ENCODE measurements around the gene CPB1. TPM values are rescaled to one million over a fixed set of nuclear protein-coding genes. Genes with fewer than 3 reads are reported as not detected.

Gene CPB1
- total RNA-seq, 2 experiments from 2014 or later, result not detected

DNA sequence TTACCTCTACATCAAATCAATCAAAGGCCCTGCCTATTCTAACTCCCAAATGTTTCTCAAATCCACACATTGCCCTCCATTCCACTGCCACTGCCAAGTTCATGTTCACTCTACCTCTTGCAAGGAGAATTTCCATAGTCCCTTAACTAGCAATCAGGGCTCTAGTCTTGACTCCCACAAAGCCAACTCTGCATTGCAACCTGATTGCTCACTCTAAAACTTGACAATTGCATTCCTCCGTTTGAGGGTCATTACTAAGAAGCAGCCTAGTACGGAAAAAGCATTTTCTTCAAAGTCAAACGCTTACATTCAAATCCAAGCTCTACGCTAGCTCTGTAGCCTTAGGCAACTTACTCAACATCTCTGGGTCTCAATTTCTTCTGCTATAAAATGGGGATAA is 38.6 kb downstream of the CPB1 start:
- H3K4me3 Mint-ChIP-seq, result no peak overlapping the region
- H3K4me1 Mint-ChIP-seq (ENCODE audit: low read depth), result no peaks in the 10 kb centered on the region
- intact Hi-C loops (cut with micrococcal nuclease), result loop anchor here (10.0 kb wide), 1 partner anchor 259 kb away; the partner anchor contains the start of gene HPS3
- no peaks in the 10 kb centered on the region for H3K36me3 Mint-ChIP-seq
- ChIA-PET POLR2A (no interaction called here), CTCF (no interaction called here)
- H3K27ac Mint-ChIP-seq, result no peak overlapping the region
- no peaks in the 10 kb centered on the region for H3K9me3 Mint-ChIP-seq
- H3K27me3 Mint-ChIP-seq, result peaks cover 20% of the 10 kb centered on the region
- no peak for DNase-seq

DNA sequence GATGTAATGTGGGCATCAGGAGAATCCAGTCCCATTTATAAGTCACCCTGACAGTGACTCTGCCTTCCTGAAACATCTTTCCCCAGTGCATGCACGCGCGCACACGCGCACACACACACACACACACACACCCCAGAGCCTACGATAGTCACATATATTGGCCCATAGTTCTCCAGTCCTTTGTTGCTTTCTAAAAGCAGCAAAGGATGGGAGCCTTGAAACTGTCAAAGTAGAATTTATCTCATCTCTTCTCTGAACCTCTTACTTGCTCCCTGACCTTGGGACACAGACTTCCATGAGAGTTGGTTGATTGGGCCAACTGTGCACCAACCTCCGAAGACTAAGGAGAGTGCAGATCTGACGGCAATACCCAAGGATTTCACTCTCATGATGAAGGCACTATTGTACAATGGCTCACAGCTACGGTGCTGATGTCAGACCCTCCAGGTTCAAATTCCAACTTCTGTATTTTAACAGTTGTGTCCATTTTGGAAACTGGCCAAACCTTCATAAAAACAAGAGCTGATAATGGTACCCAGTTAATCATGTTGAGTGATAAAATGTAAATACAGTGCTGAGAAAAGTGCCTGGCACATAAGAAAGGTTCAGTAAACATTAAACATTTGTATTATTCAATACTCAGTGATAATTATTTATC is 45.8 kb downstream of the CPB1 start:
- Mint-ChIP-seq H3K27ac (no peak overlapping the region), H3K27me3 (peaks cover 4% of the 10 kb centered on the region), H3K4me3 (no peak overlapping the region), H3K9me3 (no peaks in the 10 kb centered on the region), H3K4me1 (ENCODE audit: low read depth) (no peaks in the 10 kb centered on the region), H3K36me3 (no peaks in the 10 kb centered on the region)
- POLR2A ChIA-PET, result no interaction called here
- intact Hi-C loops (cut with micrococcal nuclease), result no loop called here
- CTCF ChIA-PET, result interaction anchor here (1.2 to 1.6 kb wide), 2 partner anchors 11 to 70 kb away, joined by 4 to 7 read pairs; no protein-coding TSS in a partner anchor
- no peak for DNase-seq

GRCh38 chr3:148873977-148874376 is 46.4 kb downstream of the CPB1 start:
- no peak overlapping the region for H3K4me3 Mint-ChIP-seq
- CTCF ChIA-PET, result interaction anchor here (1.2 to 1.6 kb wide), 2 partner anchors 12 to 70 kb away, joined by 4 to 7 read pairs; no protein-coding TSS in a partner anchor
- H3K9me3 Mint-ChIP-seq, result no peaks in the 10 kb centered on the region
- H3K36me3 Mint-ChIP-seq, result no peaks in the 10 kb centered on the region
- no peaks in the 10 kb centered on the region for H3K4me1 Mint-ChIP-seq (ENCODE audit: low read depth)
- DNase-seq, result no peak
- intact Hi-C loops (cut with micrococcal nuclease), result no loop called here
- H3K27me3 Mint-ChIP-seq, result peaks cover 5% of the 10 kb centered on the region
- no peak overlapping the region for H3K27ac Mint-ChIP-seq
- POLR2A ChIA-PET, result no interaction called here

DNA sequence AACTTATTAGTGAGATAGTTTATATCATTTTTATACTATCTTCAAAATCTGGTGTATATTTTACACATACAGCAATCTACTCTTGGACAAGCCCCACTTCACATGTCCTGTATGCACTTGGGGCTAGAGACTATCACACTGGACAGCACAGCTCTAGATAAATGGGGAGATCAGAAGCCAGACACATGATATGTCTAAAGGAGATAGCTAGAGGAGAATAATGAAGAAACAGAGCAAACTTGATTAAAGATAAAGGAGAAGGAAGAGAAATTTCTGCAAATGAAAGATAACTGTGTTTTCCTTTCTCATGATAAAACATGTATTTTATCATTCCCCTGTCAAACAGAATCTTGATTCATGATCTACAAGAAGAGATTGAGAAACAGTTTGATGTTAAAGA is 50.5 kb downstream of the CPB1 start:
- H3K36me3 Mint-ChIP-seq, result no peaks in the 10 kb centered on the region
- peaks cover 6% of the 10 kb centered on the region for H3K27me3 Mint-ChIP-seq
- POLR2A ChIA-PET, result no interaction called here
- H3K9me3 Mint-ChIP-seq, result no peaks in the 10 kb centered on the region
- no peak overlapping the region for H3K4me3 Mint-ChIP-seq
- H3K4me1 Mint-ChIP-seq (ENCODE audit: low read depth), result no peaks in the 10 kb centered on the region
- no peak for DNase-seq
- CTCF ChIA-PET, result no interaction called here
- H3K27ac Mint-ChIP-seq, result no peak overlapping the region
- intact Hi-C loops (cut with micrococcal nuclease), result no loop called here

DNA sequence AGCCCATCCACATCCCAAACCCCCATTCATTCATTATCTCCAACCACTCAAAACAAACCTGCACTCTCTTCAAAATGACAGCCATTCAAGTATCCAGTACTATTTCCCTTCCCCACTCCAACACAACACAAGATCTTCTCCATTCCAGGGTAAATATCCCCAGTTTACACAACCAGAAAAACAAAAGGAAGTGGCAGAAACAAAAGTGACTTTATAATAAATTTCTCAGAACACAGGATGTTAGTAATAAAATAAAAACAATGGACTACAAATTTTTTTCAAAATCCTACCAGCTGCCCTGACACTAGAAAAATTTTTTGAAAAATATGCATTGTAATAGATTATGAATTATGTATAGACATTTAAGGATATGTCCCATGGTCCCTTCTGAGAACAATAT is 51.6 kb downstream of the CPB1 start:
- ChIA-PET POLR2A (no interaction called here), CTCF (no interaction called here)
- H3K36me3 Mint-ChIP-seq, result no peaks in the 10 kb centered on the region
- H3K27ac Mint-ChIP-seq, result no peak overlapping the region
- no peak overlapping the region for H3K4me3 Mint-ChIP-seq
- no peaks in the 10 kb centered on the region for H3K9me3 Mint-ChIP-seq
- H3K4me1 Mint-ChIP-seq (ENCODE audit: low read depth), result no peaks in the 10 kb centered on the region
- DNase-seq, result no peak
- H3K27me3 Mint-ChIP-seq, result peaks cover 6% of the 10 kb centered on the region
- intact Hi-C loops (cut with micrococcal nuclease), result no loop called here

DNA sequence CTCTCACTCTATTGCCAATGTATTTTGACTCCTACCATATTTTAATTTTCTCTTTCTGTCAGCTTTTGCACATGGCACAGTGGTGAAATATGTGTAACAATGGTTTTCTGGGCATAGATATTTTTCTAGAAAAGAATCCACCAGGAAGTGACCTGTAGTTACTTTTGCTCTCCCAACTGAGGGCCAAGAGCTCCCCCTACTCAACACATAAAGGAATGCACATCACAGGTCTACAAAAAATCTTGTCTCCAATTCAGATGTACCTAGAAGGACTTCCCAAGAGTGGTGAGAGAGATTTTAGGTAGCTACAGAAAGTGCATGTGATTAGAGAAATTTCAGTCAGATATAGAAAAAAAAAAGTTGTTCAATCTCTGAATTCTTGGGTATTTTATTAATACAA is 53.1 kb downstream of the CPB1 start:
- no peak overlapping the region for H3K27ac Mint-ChIP-seq
- intact Hi-C loops (cut with micrococcal nuclease), result no loop called here
- no peak for DNase-seq
- ChIA-PET CTCF (interaction anchor here (0.7 to 1.4 kb wide), 2 partner anchors 19 to 21 kb away, joined by 4 to 5 read pairs; no protein-coding TSS in a partner anchor), POLR2A (no interaction called here)
- no peaks in the 10 kb centered on the region for H3K9me3 Mint-ChIP-seq
- H3K4me1 Mint-ChIP-seq (ENCODE audit: low read depth), result no peaks in the 10 kb centered on the region
- H3K4me3 Mint-ChIP-seq, result no peak overlapping the region
- H3K36me3 Mint-ChIP-seq, result no peaks in the 10 kb centered on the region
- H3K27me3 Mint-ChIP-seq, result peaks cover 4% of the 10 kb centered on the region

- H3K4me1 Mint-ChIP-seq (ENCODE audit: low read depth), result no peaks in the 10 kb centered on the region
- DNase-seq, result no peak
- H3K27me3 Mint-ChIP-seq, result peaks cover 4% of the 10 kb centered on the region
- no peak overlapping the region for H3K27ac Mint-ChIP-seq
- no peaks in the 10 kb centered on the region for H3K36me3 Mint-ChIP-seq
- no peak overlapping the region for H3K4me3 Mint-ChIP-seq
- POLR2A ChIA-PET, result no interaction called here
- no peaks in the 10 kb centered on the region for H3K9me3 Mint-ChIP-seq
- intact Hi-C loops (cut with micrococcal nuclease), result no loop called here
- CTCF ChIA-PET, result interaction anchor here (0.7 to 1.4 kb wide), 2 partner anchors 20 to 21 kb away, joined by 4 to 5 read pairs; no protein-coding TSS in a partner anchor
Observed at GRCh38 chr3:148881286-148881685, 53.7 kb downstream of the CPB1 start.

GRCh38 chr3:148882288-148882687 is 54.7 kb downstream of the CPB1 start:
- no peak overlapping the region for H3K4me3 Mint-ChIP-seq
- H3K4me1 Mint-ChIP-seq (ENCODE audit: low read depth), result no peaks in the 10 kb centered on the region
- intact Hi-C loops (cut with micrococcal nuclease), result no loop called here
- H3K27ac Mint-ChIP-seq, result no peak overlapping the region
- no peak for DNase-seq
- H3K27me3 Mint-ChIP-seq, result peaks cover 3% of the 10 kb centered on the region
- H3K9me3 Mint-ChIP-seq, result no peaks in the 10 kb centered on the region
- H3K36me3 Mint-ChIP-seq, result no peaks in the 10 kb centered on the region
- ChIA-PET CTCF (interaction anchor here (1.4 kb wide), 1 partner anchor 22 kb away, joined by 4 read pairs; no protein-coding TSS in a partner anchor), POLR2A (no interaction called here)

DNA sequence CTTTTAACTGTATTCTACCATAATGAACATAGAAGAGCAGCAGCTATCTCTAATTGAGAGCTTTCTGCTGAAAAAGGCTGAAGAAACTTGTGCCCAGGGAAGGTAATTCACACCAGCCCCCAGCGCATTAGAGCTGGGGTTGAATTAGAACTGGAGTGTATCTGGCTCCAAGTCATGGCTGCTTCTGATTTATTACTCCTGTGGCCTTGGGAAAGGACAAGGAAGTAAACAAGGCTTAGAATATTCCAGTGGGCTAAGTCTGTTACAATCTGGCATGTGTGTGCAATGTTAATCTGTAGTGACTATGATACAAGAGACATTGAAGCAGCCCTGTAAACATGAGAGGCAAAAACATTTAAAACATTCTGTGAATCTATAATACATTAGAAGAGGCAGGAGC is 55.6 kb downstream of the CPB1 start:
- H3K36me3 Mint-ChIP-seq, result no peaks in the 10 kb centered on the region
- no peak for DNase-seq
- intact Hi-C loops (cut with micrococcal nuclease), result no loop called here
- H3K27me3 Mint-ChIP-seq, result peaks cover 7% of the 10 kb centered on the region
- no peaks in the 10 kb centered on the region for H3K9me3 Mint-ChIP-seq
- ChIA-PET POLR2A (no interaction called here), CTCF (no interaction called here)
- no peak overlapping the region for H3K27ac Mint-ChIP-seq
- H3K4me1 Mint-ChIP-seq (ENCODE audit: low read depth), result no peaks in the 10 kb centered on the region
- H3K4me3 Mint-ChIP-seq, result no peak overlapping the region

DNA sequence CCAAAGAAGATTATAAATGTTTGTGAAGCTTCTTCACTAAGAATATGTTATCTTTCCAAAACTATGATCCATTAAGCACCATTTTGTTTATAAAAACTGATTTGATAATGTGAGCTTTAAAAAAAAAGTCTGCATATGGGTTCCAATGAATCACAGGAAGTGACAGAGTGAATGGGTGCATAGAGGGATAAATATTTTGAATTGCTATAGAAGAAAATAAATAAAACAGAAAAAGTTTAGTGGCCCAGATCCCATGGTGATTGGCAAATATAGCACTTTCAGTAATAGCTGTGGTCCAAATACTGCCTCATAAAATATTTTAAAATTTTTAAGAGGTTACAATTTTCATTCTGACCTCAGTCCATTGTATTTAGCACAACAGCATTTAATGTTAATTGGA is 56.6 kb downstream of the CPB1 start:
- Mint-ChIP-seq H3K4me1 (ENCODE audit: low read depth) (no peaks in the 10 kb centered on the region), H3K36me3 (no peaks in the 10 kb centered on the region), H3K4me3 (no peak overlapping the region), H3K9me3 (no peaks in the 10 kb centered on the region), H3K27ac (no peak overlapping the region), H3K27me3 (peaks cover 12% of the 10 kb centered on the region)
- ChIA-PET POLR2A (no interaction called here), CTCF (no interaction called here)
- DNase-seq, result no peak
- intact Hi-C loops (cut with micrococcal nuclease), result no loop called here

DNA sequence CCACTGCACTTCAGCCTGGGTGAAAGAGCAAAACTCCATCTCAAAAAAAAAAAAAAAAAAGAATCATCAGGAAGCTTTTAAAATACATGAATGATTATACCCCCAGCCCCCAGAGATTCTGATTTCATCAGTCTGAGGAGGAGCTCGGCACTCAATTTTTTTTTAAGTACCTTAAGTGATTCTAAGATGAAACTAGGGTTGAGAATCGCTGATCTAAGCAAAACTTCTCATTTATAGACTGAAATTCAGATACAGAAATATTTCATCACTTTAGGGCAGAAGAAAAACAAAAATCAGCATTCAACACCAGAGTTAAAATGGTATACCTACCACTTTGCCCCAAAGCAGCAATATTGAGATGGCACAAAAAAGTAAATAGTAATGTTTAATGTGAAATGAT is 62.2 kb downstream of the CPB1 start:
- intact Hi-C loops (cut with micrococcal nuclease), result no loop called here
- CTCF ChIA-PET, result no interaction called here
- no peak overlapping the region for H3K27ac Mint-ChIP-seq
- no peaks in the 10 kb centered on the region for H3K36me3 Mint-ChIP-seq
- peaks cover 13% of the 10 kb centered on the region for H3K27me3 Mint-ChIP-seq
- DNase-seq, result no peak
- H3K4me1 Mint-ChIP-seq (ENCODE audit: low read depth), result no peaks in the 10 kb centered on the region
- POLR2A ChIA-PET, result no interaction called here
- no peak overlapping the region for H3K4me3 Mint-ChIP-seq
- no peaks in the 10 kb centered on the region for H3K9me3 Mint-ChIP-seq

DNA sequence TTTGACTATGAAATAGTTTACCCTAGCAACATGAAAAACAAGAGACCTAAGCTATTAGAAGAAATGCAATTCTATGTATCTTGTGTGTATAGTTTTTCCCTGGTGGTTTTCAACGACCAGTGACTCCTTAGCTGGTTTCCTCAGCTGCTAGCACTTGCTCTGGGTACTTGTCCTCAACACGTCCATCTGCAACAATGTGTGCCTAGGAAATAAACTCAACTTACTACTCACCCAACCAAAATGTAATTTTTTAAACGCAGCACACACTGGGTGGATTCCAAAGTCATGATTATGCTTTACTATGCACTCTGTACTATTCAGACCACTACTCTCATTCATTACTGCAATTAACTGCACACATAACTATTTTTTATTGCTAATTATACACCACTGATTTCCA is 68.5 kb downstream of the CPB1 start:
- peaks cover 15% of the 10 kb centered on the region for H3K27me3 Mint-ChIP-seq
- ChIA-PET POLR2A (no interaction called here), CTCF (no interaction called here)
- no peak overlapping the region for H3K4me3 Mint-ChIP-seq
- H3K9me3 Mint-ChIP-seq, result no peaks in the 10 kb centered on the region
- no peak overlapping the region for H3K27ac Mint-ChIP-seq
- no peaks in the 10 kb centered on the region for H3K4me1 Mint-ChIP-seq (ENCODE audit: low read depth)
- DNase-seq, result no peak
- intact Hi-C loops (cut with micrococcal nuclease), result no loop called here
- H3K36me3 Mint-ChIP-seq, result no peaks in the 10 kb centered on the region

- no peaks in the 10 kb centered on the region for H3K9me3 Mint-ChIP-seq
- H3K27me3 Mint-ChIP-seq, result peaks cover 8% of the 10 kb centered on the region
- intact Hi-C loops (cut with micrococcal nuclease), result no loop called here
- no peak for DNase-seq
- no peaks in the 10 kb centered on the region for H3K36me3 Mint-ChIP-seq
- no peak overlapping the region for H3K27ac Mint-ChIP-seq
- ChIA-PET CTCF (no interaction called here), POLR2A (no interaction called here)
- H3K4me3 Mint-ChIP-seq, result no peak overlapping the region
- H3K4me1 Mint-ChIP-seq (ENCODE audit: low read depth), result no peaks in the 10 kb centered on the region
Observed at GRCh38 chr3:148901987-148902791, 74.6 kb downstream of the CPB1 start.
